GM18858 (cell line): Measurements from ENCODE around the gene RBM33.
A peak's percentile ranks its signal among the peaks of the same experiment; 100 is the strongest.
"Not testable (repeated sequence)": the region's sequence is repeated elsewhere in the genome, so short reads cannot be mapped to it uniquely, and the experiment has no call there.

Experiments used
- ATAC-seq: cut with Tn5 transposase; IDR thresholded peaks from one replicate; pipeline ENCODE4 v1.9.1; 2021; ENCODE audit not compliant: unreplicated experiment

Gene RBM33

DNA sequence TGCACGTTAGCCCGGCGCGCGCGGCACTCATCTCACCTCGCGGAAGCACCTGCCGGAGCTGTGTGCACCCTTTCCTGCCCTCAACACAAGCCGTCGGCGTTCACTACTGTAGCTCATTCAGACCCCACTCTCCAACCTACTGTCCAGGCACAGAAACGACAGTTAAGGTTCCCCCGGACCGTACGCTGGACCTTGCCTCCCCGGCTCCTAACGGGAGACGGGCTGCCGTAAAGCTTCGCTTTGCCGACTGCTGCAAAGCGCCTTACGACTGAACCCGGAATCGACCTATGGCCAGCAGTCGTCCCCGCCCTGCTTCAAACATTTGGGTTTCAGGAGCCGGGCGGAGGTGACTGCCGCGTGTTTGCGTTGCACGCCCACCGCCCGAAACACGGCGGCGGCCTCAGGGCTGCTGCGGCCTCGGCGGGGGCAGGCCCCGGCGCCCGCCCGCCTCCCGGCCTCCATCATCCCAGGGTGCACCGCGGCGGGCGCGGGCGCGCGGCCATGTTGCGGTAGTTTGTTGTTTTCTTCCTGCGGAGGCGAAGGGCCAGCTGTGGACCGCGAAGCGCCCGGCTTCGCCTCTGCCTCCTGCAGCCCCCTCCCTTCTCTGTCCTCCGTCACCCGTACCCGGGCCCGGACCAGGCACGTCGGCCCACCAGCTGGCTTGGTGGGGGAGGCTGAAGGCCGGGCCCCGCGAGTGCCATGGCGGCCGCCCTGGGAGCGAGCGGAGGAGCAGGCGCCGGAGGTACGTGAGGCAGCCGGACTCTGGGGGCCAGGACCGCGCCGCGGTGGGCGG lies at the start of gene RBM33:
Gene RBM33, plus strand, starts transcription at position 484 of the 793 bp plus-strand sequence. Its CDS starts 216 bp downstream, at position 700.
- peak; percentile 69 for ATAC-seq

GRCh38 chr7:155594961-155595366 lies 49.5 kb upstream of the RBM33 start:
- no peak for ATAC-seq

GRCh38 chr7:155597753-155598140 lies 46.7 kb upstream of the RBM33 start:
- no peak for ATAC-seq

DNA sequence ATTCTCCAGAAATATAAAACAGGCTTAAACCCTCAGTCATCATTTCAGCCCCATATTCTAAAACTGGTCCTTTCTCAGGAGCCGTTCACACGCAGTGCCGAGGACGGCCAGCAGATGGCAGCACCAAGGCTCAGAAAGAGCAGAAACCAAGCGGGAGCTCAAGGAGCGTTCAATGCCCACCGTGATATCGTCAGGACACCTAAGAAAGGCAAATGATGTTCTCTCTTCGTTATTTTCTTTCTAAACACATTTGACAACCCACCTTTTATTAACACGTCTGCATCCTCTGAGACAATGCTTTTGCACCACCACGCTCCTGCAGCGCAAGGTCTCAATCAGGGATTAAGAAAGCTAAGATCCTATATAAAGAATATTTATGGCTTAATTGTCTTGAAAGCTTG lies 45.7 kb upstream of the RBM33 start:
- peak; percentile 72 for ATAC-seq

DNA sequence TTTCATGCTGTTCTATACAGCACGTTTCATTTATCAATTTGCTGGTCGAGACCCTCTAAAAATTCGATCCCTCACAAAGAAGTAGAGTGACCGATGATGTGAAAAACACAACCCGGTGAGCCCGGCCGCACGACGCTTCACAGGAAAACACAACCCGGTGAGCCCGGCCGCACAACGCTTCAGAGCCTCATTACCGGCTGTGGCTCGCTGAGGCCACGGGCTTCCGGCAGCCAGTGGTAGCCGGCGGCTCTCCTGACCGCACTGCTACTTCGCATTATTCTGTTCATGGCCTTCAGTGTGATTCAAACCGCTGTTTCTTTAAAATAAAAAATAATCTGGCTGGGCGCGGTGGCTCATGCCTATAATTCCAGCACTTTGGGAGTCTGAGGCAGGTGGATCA lies 42.3 kb upstream of the RBM33 start:
- ATAC-seq, result no peak

GRCh38 chr7:155602750-155603149 lies 41.7 kb upstream of the RBM33 start:
- no peak for ATAC-seq

- no peak for ATAC-seq
These were observed 41.1 kb upstream of the RBM33 start for GRCh38 chr7:155603205-155603857.

GRCh38 chr7:155603858-155604503 lies 40.5 kb upstream of the RBM33 start:
- ATAC-seq, result no peak

DNA sequence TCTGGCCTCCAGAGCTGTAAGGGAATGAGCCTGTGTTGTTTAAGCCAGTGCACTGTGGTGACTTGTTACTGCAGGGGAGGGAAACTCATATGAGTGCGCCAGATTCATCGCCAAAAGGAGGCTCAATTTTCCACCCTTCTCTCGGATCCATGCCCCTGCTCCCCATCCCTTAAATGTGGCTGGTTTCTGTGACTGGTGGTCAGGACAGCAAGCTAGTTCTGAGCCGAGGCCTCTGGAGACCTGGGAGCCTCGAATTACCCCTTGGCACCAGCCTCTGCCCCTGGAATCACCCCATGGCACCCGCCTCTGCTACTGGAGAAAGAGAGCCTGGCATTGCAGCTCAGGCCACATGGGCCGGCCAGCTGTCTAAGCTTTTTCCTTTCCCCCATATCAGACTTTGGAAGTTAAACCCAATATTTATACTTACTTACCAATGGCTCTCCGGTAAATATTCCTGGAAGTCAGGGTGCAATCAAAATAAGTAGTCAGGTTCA lies 39.9 kb upstream of the RBM33 start:
- no peak for ATAC-seq

- no peak for ATAC-seq
These were observed 35.3 kb upstream of the RBM33 start for GRCh38 chr7:155609185-155609584.

DNA sequence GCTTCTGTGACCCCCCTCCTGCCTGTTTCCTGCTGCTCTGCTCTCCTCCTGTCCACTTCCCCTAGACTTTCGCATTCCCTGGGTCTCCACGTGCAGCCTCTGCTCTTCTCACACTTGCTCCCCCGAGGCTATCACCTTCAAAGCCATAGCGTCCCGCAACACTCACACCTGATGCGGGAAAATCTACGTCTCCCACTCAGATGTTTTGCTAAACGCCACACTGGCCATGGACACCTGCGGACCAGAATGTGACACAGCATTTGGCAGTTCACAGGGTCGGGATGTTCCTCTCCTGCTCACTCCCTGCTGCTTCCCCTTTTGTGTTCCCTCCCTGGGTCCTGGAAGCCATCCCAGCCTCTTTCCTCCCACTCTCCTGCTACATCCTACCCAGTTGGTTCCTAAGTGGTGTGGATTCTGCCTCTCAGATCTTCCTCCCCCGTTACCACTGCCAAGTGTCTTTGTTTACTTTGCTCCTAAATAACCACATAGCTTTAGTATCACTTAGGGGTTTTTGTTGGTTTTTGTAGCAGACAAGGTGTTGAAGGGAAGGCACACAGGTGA lies 33.7 kb upstream of the RBM33 start:
- no peak for ATAC-seq

GRCh38 chr7:155611808-155612447 lies 32.5 kb upstream of the RBM33 start:
- ATAC-seq, result no peak

- ATAC-seq, result no peak
These were observed 31.8 kb upstream of the RBM33 start for GRCh38 chr7:155612658-155613057.

GRCh38 chr7:155615085-155615484 lies 29.4 kb upstream of the RBM33 start:
- not testable (repeated sequence) for ATAC-seq

DNA sequence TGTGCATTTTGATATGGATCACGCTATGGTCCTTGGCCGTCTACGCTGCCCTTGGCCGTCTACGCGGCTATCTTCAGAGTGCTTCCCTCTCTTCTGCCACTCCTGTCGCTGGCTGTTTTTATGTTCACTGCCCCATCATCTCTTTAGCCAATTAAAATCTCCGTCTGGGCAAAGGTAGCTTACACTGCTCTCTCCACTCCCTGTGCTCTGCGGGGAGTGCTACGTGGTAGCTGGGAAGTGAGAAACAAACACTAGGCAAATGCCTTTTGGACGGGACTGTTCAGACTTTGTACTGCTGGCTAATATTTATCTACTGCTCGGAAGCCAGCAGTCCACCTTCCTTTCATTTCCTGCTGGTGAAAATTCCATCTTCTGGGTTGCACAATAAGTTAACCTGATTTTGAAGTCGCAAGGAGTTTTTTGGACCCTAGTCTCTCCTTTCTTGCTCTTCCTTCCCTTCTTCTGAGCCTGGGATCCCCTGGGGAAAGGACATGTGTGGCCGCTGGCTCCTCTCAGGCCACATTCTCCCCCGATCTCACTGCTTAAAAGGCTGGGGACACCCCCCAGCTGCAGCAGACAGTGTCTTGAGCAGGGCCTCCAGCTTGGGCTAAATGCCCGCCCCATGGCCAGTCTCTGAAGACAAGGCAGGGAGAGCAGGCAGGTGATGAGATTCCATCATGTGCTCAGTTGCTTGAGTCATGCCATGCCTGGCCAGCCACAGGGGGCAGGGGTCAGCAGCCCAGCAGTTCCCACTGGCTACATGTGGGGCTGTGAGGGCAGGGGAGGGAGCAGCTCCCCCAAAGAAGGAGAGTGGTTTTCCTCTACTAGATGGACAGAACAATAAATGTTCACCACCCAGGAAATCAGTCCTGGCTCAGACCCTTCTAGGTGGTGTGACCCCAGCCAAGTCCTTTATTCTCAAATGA lies 25.5 kb upstream of the RBM33 start:
- ATAC-seq, result no peak

GRCh38 chr7:155619634-155620271 lies 24.7 kb upstream of the RBM33 start:
- no peak for ATAC-seq

DNA sequence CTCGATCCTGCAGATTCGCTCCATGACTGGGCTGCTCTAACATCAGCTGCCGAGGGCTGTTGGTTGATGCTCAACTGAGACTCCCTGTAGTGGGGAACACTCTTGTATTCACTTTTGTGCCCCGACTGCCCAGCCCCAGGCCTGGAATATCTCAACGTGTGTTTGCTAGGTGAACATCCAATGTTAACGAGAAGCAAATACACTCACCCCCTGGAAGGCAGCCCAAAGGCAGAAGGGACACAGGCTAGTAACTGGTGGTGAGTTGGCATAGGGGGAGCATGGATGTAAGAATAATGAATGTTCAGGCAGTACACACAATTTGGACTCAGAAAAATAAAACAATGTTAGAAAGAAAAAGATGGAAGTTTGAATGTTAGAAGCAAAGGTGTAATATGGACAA lies 24.0 kb upstream of the RBM33 start:
- no peak for ATAC-seq

DNA sequence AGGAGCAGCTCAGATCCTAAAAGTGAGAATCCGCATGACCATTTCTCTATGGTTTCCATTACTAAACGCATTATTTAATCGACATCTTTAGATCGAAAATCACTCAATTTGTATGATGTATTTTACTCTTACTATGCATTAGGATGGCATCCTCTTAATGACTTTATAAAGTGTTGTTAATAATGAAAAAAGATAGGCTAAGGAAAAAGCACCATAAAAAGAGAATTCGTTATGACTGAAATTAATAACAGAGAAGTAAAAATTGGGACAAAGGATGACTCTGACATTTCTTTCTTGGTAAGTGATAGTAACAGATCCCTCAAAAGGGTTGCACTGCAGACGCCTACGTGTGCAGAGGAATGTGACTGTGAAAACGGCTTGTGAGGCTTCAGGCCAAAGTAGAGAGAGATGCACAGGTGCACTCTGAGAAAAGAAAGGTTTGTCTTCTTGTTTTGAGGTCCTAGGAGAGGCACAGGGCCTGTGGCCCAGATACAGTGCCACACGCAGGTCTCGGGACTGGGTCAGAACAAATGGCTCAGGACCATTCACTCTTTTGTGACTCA lies 23.0 kb upstream of the RBM33 start:
- ATAC-seq, result no peak

DNA sequence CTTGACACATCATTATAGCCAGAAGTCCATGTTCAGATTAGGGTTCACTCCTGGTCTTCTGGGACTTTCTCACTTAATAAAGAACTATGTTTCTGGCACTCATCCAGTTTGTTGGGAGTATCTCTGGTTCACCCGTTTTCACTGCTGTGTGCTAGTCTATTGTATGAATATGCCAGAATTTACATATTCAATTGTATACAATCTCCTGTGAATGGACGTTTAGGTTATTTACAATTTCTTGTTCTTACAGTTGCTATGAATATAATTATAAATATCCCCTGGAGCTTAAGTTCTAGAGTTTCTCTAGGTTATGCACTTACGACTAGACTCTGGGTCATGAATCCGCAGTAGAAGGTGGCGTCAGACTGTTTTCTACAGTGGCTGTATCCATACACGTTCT lies 20.0 kb upstream of the RBM33 start:
- no peak for ATAC-seq
